GM18907 (cell line): ENCODE results near the gene KLHL25.

ENCODE experiments used
- ATAC-seq: cut with Tn5 transposase; IDR thresholded peaks from one replicate; pipeline ENCODE4 v1.9.1; 2021; ENCODE audit warnings: mild to moderate bottlenecking, moderate library complexity; ENCODE audit not compliant: unreplicated experiment

The KLHL25 gene

GRCh38 chr15:85722374-85723152 lies 72.2 kb downstream of the KLHL25 start:
- no peak for ATAC-seq

GRCh38 chr15:85718981-85719380 lies 75.7 kb downstream of the KLHL25 start:
- no peak for ATAC-seq

- ATAC-seq, result peak; percentile 58
These were observed 76.3 kb downstream of the KLHL25 start for GRCh38 chr15:85718271-85718971.

- ATAC-seq, result no peak
These were observed 77.5 kb downstream of the KLHL25 start for GRCh38 chr15:85717212-85717611.

GRCh38 chr15:85716261-85716660 lies 78.5 kb downstream of the KLHL25 start:
- ATAC-seq, result no peak

- ATAC-seq, result no peak
These were observed 83.0 kb downstream of the KLHL25 start for GRCh38 chr15:85711580-85712192.

GRCh38 chr15:85710340-85710842 lies 84.3 kb downstream of the KLHL25 start:
- ATAC-seq, result peak; percentile 59
